C1 segment of cervical spinal cord (tissue), 14 donors: ENCODE results near the gene HK3.
"Not testable (repeated sequence)": the region's sequence is repeated elsewhere in the genome, so short reads cannot be mapped to it uniquely, and the experiment has no call there.

ENCODE experiments used
- DNase-seq, 14 donors: peaks; one replicate each; lab custom pipeline; 2025; lab: John Stamatoyannopoulos, UW

The HK3 gene

DNA sequence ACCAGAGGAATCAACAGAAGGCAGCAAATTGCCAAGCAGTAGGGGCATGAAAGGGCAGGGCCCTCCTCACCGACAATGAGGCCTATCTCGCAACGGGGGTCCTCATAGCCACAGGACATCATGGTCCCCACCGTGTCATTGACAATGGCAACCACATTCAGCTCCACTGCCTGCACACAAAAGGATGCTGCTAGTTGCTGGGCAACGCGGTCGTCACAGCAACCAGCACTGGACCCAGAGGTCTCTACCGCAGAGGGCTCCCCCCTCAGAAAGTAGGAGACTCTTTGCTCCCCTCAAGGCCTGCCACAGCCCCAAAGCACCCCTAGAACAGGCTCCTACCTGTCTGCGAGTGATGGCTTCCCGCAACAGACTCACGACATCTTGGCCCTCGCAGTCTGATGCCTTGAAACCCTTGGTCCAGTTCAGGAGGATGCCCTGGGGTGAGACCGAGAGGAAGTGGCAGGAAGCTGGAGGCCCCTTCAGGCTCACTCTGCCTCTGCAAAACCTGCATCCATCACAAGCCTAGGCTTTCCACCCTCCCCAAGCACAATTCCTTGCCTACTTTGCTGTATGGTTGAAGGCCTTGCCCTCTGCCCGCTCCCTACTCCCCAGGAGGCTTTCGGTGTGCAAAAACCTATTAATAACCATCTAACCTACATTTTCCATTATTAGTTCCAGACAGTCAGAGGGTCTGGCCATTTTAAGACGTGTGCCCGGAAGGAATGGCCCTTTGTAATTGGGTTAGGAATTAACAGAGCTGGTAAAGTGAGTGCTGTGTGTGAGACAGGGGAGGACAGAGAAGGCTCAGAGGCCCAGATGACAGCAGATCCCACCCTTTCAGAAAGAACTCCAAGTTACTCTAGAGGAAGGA lies 15.2 kb downstream of the HK3 start:
- DNase-seq, result no peak

DNA sequence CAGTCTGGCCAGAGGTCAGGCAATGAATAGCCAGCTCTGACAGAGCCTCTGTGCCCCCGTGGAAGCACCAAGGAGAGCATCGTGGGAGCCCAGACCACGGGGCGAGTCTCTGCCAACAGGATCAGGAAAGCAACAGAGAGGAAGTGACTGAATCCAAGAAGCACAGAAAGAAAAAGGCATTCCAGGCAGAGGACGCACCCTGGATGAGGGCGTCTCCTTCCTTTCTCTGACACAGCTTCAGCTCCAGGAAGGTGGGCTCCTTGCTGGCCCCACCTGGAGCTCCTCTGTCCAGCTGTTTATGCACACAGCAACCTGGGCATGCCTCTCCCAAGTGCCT lies 16.6 kb downstream of the HK3 start:
- no peak for DNase-seq

DNA sequence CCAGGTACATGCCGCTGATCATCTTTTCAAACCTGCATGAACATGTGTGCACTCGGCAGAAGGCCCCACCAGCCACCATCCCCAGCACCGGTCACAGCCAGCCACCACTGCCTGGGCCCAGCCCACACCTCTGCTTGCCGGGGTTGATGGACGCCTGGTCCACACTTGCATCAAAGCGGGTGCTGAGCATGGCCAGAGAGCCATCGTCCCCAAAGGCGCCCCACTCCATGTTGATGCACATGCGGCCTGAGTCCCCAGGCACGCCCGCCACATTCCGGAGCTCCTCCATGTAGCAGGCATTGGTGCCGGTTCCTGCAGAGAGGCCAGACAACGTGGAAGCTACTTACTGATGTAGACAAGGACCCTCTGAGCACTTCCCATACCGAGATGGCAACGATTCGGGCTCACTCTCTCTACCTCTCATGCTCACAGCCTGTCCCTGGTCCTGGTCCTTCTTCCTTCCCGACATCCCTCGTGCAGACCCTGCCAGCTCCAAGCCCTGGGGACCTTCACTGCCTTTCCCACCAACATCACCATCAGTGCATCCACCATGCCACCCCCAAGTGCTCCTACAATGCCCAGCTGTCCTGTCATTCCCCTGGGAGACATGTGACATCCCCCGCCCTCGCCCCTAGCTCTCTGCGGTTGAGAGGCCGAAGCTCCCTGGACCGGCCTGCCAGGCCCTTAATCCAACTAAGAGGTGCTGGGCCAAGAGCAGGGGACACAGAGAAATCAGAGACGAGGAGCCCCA lies 17.2 kb downstream of the HK3 start:
- DNase-seq, result no peak

DNA sequence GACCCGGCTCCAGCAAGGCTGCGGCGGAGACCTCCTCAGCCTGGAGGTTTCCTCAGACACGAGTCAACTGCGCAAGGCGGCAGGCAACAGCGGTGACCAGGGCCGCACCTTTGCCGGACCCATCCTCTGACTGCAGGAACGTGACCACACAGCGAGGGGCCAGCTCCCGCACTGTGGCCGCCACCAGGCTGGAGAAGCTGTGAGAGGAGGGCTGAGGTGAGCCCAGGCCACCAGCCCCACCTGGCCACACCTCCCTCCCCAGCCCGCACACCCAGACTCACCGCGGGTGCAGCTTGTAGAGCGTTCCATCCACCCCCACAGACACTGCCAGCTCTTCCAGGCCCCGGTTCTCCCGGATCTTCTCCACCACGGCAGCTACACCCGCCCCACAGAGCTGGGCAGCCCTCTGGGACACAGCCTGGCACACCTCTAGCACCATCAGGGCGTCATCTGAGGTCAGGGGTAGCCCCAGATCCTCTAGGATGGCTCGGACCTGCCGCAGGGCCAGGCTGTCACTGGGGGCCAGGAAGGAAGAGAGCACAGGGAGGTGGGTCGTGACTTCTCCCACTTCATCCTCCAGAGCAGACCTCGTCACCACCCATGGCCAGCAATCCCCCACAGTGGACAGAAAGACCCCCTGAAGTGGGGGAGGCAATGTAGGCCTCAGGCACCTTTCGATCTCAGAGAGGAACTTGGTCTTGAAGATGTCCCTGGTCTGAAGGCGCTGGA lies 18.0 kb downstream of the HK3 start:
- no peak for DNase-seq

DNA sequence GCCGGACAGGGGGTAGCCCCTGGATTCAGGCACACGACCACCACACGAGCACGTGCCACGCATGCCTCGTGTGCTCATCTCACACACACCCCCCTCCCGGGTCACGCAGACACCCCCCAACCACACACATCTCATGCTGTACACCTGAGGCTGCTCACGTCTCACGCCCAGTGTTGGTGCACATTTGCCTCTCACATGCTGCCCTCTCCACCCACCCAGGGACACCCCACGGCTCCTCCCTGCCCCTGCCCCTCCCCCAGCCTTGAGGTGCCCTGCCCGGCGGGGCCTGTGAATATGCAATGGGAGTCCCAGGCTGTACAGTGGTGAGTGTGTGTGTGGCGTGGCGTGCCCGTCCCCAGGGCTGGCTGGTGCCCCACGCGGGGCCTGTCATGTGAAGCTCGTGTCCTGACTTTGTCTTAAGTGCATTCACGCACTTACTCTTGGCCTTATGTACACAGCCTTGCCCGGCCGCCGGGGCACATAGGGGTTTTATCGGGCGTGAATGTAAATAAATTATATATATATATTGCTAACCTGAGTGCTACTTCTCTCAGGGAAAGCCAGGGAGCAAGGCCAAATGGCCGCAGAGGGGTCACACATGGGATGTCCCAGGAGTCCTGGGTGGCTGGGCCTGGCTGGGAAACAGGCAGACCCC lies 18.7 kb downstream of the HK3 start:
- no peak for DNase-seq

DNA sequence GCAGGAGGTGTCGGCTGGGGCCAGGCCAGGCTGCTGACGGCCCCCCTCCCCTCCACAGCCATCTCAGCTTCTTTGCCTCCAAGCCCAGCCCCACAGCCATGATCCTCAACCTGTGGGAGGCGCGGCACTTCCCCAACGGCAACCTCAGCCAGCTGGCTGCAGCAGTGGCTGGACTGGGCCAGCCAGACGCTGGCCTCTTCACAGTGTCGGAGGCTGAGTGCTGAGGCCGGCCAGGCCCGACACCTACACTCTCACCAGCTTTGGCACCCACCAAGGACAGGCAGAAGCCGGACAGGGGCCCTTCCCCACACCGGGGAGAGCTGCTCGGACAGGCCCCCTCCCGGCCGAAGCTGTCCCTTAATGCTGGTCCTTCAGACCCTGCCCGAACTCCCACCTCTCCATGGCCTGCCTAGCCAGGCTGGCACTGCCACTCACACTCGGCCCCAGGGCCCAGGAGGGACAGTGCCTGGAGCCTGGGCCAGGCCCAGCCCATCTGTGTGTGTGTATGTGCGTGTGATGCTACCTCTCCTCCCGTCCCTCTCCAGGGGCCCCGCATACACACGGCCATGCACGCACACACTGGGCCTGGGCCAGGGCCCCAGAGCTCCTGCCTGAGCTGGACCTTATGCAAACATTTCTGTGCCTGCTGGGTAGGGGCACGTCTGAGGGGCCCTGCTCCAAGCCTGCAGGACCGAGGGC lies 19.3 kb downstream of the HK3 start:
- no peak for DNase-seq

DNA sequence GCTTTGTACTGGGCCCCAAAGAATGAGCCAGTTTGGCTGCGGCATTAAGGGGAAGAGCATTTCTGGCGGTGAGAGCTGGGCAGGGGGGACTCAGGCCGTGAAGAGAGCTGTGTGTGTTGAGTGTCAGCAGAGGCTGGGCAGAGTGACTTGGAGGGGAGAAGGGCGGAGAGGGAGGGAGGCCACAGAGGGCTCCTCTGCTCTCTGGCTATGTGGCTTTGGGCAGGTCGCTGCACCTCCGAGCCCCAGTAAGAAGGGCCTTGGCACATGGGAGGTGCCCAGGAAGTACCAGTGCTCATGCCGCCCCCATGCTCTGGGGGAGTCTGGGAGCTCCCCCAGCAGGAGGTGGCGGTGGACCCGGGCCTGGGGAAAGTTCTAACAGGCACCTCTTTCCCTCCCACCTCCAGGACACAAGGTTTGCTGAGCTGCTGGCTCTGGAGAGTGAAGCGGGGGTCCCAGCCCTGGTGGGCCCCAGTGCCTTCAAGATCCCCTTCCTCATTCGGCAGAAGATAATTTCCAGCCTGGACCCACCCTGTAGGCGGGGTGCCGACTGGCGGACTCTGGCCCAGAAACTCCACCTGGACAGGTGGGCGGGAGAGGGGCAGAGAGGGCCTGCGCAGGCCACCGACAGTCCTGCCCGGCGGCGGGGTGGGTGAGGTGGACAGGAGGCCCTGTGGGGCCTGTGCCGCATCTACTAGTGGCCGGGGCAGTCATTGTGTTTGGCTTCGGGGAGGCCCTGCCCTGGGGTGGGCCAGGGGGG lies 20.1 kb downstream of the HK3 start:
- no peak for DNase-seq

DNA sequence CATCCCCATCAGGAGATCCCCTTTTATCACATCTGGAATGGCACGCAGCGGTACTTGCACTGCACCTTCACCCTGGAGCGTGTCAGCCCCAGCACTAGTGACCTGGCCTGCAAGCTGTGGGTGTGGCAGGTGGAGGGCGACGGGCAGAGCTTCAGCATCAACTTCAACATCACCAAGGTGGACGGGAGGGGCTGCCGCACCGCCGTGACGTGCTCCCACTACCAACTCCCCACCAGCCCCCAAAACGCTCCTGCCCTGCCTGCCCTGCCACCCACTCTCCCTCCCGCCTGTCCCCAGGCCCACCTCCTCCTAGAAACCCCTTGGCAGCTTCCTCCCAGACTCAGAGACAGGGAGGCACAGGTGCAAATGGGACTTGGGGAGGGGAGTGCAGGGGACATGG lies 20.7 kb downstream of the HK3 start:
- no peak for DNase-seq

DNA sequence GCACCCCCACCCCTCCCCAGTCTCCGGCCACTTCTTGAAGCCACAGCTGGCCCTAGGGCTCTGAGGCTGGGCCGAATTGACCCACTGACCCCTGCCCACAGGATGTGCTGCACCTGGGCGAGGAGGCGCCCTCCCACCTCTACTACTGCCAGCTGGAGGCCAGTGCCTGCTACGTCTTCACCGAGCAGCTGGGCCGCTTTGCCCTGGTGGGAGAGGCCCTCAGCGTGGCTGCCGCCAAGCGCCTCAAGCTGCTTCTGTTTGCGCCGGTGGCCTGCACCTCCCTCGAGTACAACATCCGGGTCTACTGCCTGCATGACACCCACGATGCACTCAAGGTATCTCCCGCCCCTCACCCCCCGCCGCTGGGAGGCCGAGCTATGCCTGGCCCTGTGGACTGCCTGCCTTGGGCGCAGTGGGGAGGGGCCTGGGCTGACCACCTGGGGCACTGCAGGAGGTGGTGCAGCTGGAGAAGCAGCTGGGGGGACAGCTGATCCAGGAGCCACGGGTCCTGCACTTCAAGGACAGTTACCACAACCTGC lies 21.3 kb downstream of the HK3 start:
- no peak for DNase-seq

DNA sequence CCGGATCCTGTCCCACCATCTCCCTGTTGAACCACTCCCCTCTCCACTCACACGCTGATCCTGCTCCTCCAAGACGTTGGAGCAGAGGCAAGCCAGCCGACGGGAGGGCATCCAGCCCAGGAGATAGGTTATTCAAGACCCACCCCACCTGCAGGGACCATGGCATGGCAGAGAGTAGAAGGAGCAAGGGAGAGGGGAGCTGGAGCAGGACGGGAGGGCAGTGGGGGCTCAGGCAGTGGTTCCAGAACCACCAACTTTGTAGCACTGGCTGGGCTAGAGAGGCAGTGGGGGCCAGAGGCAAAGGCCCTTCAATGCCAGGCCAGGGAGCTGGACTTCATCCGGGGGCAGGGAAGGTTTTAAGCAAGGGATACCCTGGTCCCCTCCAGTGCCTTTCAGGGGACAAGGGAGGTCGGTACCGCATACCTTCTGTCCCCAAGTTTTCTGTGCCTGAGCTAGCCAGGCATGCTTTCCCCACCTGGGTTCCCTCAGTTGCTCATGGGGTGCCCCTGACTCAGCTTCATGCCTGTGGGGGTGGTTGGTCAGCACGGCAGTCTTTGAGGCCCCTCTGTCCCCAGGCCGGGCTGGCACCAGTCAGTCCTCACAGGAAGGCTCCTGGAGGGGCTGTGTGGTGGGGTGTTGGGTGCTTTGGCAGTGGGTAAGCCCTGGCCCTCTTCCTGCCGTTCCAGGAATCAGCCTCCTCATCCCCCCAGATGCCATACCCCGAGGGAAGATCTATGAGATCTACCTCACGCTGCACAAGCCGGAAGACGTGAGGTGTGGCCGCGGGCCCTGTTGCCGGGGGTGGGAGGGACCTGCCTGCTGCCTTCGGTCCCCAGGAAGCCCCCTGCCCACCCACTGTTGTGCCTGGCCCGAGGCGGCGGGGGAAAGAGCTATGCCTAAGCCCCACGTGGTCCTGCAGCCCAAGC lies 22.4 kb downstream of the HK3 start:
- DNase-seq, result no peak

DNA sequence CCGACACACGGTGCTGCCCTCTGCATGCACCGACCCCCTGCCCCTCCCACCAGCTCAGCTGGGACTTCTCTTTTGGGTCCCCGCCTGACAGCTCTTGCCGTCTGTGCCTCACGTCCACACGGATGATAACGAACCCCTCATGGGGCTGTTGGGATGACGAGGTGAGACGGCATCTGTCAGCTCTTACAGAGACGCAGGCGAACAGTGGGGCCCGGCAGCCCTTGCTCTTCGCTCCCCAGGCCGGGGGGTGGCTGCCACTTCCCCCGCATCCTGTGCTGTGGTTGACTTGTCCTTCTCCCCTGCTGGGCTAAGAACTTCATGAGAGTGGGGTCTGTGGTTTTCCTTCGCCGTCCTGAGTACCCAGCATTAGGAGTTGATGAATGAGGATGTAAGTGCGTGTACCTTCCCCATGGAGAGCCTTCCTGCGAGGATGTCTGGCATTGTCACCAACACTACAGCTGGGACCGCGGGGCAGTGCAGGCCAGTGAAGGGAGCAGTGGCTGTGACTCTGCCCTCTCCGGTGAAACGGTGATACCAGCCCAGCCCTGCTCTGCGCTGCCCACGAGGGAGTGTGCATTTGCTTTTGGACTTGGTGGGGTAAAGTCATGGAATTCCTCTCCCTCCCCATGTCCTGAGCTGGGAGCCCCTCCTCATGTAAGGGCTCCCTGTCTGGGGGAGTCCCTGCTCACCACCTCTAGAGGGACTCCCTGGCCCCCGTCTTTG lies 23.2 kb downstream of the HK3 start:
- no peak for DNase-seq

DNA sequence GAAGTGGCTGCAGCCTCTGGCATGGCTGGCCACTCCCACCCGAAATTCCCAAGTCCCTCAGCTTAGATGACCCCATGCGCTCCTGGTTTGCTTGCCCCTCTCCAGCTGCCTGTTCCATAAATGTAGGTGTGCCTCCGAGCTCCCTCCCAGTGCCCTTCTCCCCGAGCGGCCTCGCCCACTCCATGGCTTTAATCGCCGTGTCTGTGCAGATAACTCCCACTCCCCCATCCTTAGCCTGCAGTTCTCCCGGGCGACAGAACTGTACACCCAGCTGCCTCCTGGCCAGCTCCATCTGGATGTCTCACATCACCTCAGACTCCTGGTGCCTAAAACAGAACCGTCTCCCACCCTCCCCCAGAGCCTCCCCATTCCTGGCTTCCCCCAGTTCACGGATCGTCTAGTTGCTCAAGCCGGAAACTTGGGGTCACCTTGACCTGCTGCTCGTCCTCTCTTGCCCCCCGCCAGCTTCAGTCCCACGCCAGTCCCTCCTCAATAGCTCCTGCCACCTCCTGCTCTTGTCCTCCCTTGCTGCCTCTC lies 24.1 kb downstream of the HK3 start:
- no peak for DNase-seq

DNA sequence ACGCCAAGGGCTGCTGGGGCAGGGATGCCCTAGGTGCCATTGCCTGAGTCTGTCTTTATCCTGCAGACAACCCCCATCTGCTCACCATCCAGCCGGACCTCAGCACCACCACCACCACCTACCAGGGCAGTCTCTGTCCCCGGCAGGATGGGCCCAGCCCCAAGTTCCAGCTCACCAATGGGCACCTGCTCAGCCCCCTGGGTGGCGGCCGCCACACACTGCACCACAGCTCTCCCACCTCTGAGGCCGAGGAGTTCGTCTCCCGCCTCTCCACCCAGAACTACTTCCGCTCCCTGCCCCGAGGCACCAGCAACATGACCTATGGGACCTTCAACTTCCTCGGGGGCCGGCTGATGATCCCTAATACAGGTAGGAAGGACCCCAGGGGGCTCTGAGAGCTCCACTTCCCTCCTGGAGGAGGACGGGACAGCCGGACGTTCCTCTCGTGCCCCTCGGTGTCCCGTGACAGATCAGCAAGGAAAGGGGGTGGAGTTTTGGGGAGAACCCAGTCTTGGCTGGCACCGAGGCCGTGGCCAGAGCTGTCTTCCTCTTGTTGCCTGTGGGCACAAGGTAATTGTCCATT lies 24.9 kb downstream of the HK3 start:
- no peak for DNase-seq

DNA sequence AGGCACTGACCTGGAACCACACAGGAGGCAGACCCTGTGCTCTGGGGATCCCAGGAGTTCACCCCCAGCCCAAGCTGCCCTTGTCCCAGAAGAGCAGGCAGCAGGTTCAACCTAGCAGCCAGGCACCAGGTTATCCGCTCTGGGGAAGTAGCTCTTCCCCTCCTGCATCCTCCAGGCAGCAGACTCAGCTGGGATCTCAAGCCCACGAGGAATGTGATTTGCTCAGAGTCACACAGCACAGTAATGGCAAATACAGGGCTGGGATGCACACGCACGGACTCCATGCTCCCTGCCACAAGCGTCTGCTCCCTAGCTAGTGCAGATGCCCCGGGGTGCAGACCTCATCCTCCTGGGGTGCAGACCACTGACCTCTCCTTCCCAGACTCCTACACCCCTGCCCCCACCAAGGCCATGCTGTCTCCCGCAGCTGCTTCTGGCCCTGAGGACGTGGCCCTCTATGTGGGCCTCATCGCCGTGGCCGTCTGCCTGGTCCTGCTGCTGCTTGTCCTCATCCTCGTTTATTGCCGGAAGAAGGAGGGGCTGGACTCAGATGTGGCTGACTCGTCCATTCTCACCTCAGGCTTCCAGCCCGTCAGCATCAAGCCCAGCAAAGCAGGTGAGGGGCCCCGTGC lies 25.5 kb downstream of the HK3 start:
- DNase-seq, result no peak

DNA sequence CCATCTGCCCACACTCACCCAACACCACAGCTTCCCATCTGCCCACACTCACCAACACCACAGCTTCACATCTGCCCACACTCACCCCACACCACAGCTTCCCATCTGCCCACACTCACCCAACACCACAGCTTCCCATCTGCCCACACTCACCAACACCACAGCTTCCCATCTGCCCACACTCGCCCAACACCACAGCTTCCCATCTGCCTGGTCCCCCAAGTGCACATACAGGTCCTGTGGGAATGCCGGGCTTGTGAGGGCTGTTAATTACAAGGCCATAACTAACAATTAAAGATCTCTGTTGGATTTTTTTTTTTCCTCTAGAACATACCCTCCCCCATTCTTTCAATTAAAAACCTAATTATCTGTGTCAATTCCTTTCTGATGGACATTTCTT lies 26.1 kb downstream of the HK3 start:
- not testable (repeated sequence) for DNase-seq

DNA sequence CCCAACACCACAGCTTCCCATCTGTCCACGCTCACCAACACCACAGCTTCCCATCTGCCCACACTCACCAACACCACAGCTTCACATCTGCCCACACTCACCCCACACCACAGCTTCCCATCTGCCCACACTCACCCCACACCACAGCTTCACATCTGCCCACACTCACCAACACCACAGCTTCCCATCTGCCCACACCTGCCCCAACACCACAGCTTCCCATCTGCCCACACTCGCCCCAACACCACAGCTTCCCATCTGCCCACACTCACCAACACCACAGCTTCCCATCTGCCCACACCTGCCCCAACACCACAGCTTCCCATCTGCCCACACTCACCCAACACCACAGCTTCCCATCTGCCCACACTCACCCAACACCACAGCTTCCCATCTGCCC lies 26.6 kb downstream of the HK3 start:
- not testable (repeated sequence) for DNase-seq

DNA sequence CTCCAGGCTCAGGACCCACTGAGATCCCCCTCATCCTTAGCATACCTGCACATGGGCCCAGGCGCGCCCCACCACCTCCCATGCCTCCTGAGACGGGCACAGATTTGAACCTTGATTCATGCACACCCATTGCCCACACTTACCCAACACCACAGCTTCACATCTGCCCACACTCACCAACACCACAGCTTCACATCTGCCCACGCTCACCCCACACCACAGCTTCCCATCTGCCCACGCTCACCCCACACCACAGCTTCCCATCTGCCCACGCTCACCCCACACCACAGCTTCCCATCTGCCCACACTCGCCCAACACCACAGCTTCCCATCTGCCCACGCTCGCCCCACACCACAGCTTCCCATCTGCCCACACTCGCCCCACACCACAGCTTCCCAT lies 28.5 kb downstream of the HK3 start:
- DNase-seq, result not testable (repeated sequence)
